OCI-LY7 (cell line): ENCODE measurements around the gene CSTF2T. TPM values are rescaled to one million over a fixed set of nuclear protein-coding genes. Genes with fewer than 3 reads are reported as not detected.

ENCODE experiments used
- BruUV-seq: library from RNA; stranded (reverse); fragments of 400-500 nt; replicated peaks from 2 replicates; lab custom pipeline; 2021; lab: Mats Ljungman, UMichigan
- CTCF ChIA-PET: fragments of 300-600 bp; sonication (Branson Sonifier 250); formaldehyde crosslinking; loops from one replicate; lab custom pipeline; 2022; ENCODE audit warnings: antibody characterized with exemption; ENCODE audit not compliant: unreplicated experiment; lab: Charles Lee
- POLR2A ChIA-PET: fragments of 300-600 bp; sonication (Branson Sonifier 250); formaldehyde crosslinking; loops from one replicate; lab custom pipeline; 2022; ENCODE audit warnings: antibody characterized with exemption; lab: Charles Lee
- DNase-seq: peaks from one replicate; pipeline ENCODE4 v3.0.0-alpha.2; 2015; ENCODE audit warnings: low spot score
- H2AFZ ChIP-seq: fragments of 200-600 bp; sonication (generic), shearing (Covaris generic); 2 replicates; pipeline ENCODE4 v1.6.1; 2014; ENCODE audit warnings: mild to moderate bottlenecking, antibody characterized with exemption, low read length, moderate library complexity
- H3K27ac ChIP-seq: fragments of 200-600 bp; sonication (generic); 2 replicates; pipeline ENCODE4 v1.5.1; 2014; ENCODE audit warnings: mixed run types, low read depth, mild to moderate bottlenecking, moderate library complexity, low read length, inconsistent platforms; ENCODE audit not compliant: poor library complexity, severe bottlenecking
- H3K36me3 ChIP-seq: fragments of 200-600 bp; sonication (generic); 2 replicates; pipeline ENCODE4 v1.6.1; 2014; ENCODE audit warnings: mild to moderate bottlenecking, antibody characterized with exemption, low read length, moderate library complexity, mixed read lengths; ENCODE audit not compliant: insufficient read depth
- H3K4me1 ChIP-seq: fragments of 200-600 bp; sonication (generic); 2 replicates; pipeline ENCODE4 v1.5.1; 2014; ENCODE audit warnings: mild to moderate bottlenecking, low read length; ENCODE audit not compliant: insufficient read depth, poor library complexity, severe bottlenecking
- H3K4me2 ChIP-seq: fragments of 200-600 bp; sonication (generic); 2 replicates; pipeline ENCODE4 v1.6.1; 2014; ENCODE audit warnings: mild to moderate bottlenecking, low read length
- H3K4me3 ChIP-seq: fragments of 200-600 bp; sonication (generic); 2 replicates; pipeline ENCODE4 v1.5.1; 2014; ENCODE audit warnings: mild to moderate bottlenecking, low read depth, low read length; ENCODE audit not compliant: poor library complexity, severe bottlenecking
- H3K79me2 ChIP-seq: fragments of 200-600 bp; sonication (generic); 2 replicates; pipeline ENCODE4 v1.6.1; 2016; ENCODE audit warnings: low read depth, mild to moderate bottlenecking, low read length, moderate library complexity, mixed read lengths; ENCODE audit not compliant: insufficient read depth
- H3K9me2 ChIP-seq: fragments of 200-600 bp; sonication (generic); 2 replicates; pipeline ENCODE4 v1.6.1; 2016; ENCODE audit warnings: mild to moderate bottlenecking, low read length, mixed read lengths; ENCODE audit not compliant: insufficient read depth
- H3K9me3 ChIP-seq: fragments of 200-600 bp; sonication (generic); 2 replicates; pipeline ENCODE4 v1.6.1; 2014; ENCODE audit warnings: mild to moderate bottlenecking, mixed run types, low read length, mixed read lengths
- H4K20me1 ChIP-seq: fragments of 200-600 bp; sonication (generic); 2 replicates; pipeline ENCODE4 v1.6.1; 2014; ENCODE audit warnings: mild to moderate bottlenecking, antibody characterized with exemption, low read length, moderate library complexity, mixed read lengths; ENCODE audit not compliant: insufficient read depth
- CTCF ChIP-seq: fragments of 200-600 bp; sonication (generic); conservative IDR thresholded peaks from 2 replicates; pipeline ENCODE4 v1.5.1; 2014; ENCODE audit warnings: mild to moderate bottlenecking, antibody characterized with exemption, low read length, moderate library complexity, mixed read lengths
- EZH2phosphoT487 ChIP-seq: fragments of 200-600 bp; sonication (generic); IDR thresholded peaks from 2 replicates; pipeline ENCODE4 v1.6.1; 2018; ENCODE audit warnings: low read depth, borderline replicate concordance, mild to moderate bottlenecking, mixed run types, antibody characterized with exemption, low read length, moderate library complexity, mixed read lengths
- intact Hi-C: fragments of 100-400 bp; cut with micrococcal nuclease; formaldehyde crosslinking; loops from one replicate; pipeline ENCODE4 v1.10.0; 2022; ENCODE audit not compliant: unreplicated experiment
- total RNA-seq, 2 experiments: library from RNA; depleted of rRNA in 1 of 2; stranded (reverse); fragments of >200 nt in 1 of 2; shearing (Covaris generic) in 1 of 2; gene quantifications; 2 replicates each; pipeline ENCODE4 v1.2.3, GENCODE V29; 2014 to 2022

The CSTF2T gene
- total RNA-seq, 2 experiments from 2014 or later: 27.1 to 33.3 TPM

GRCh38 chr10:51744235-51745000 is 45.0 kb upstream of the CSTF2T start:
- Histone ChIP-seq H3K4me1 (no peaks in the 10 kb centered on the region), H3K9me2 (no peaks in the 10 kb centered on the region), H3K79me2 (no peaks in the 10 kb centered on the region), H3K4me2 (no peak overlapping the region), H3K36me3 (no peaks in the 10 kb centered on the region), H3K9me3 (no peaks in the 10 kb centered on the region), H2AFZ (no peak overlapping the region), H4K20me1 (no peaks in the 10 kb centered on the region), H3K4me3 (no peak overlapping the region), H3K27ac (no peak overlapping the region)
- no peak for TF ChIP-seq CTCF
- TF ChIP-seq EZH2phosphoT487: no peak
- DNase-seq: no peak
- ChIA-PET CTCF (no interaction called here), POLR2A (interaction anchor here (0.7 to 1.5 kb wide), 3 partner anchors 16 to 556 kb away, joined by 3 to 4 read pairs (median 3); no protein-coding TSS in a partner anchor)
- no TSS peak for BruUV-seq
- intact Hi-C loops: no loop called here

- no peaks in the 10 kb centered on the region for H3K4me1 ChIP-seq
- no peaks in the 10 kb centered on the region for H3K36me3 ChIP-seq
- peak; percentile 12 for DNase-seq
- H3K79me2 ChIP-seq: no peaks in the 10 kb centered on the region
- TF ChIP-seq EZH2phosphoT487 (no peak), CTCF (no peak)
- no TSS peak for BruUV-seq
- H3K9me3 ChIP-seq: no peaks in the 10 kb centered on the region
- H3K9me2 ChIP-seq: no peaks in the 10 kb centered on the region
- H3K4me2 ChIP-seq: no peak overlapping the region
- CTCF ChIA-PET: no interaction called here
- H4K20me1 ChIP-seq: no peaks in the 10 kb centered on the region
- no peak overlapping the region for H3K4me3 ChIP-seq
- POLR2A ChIA-PET: interaction anchor here (0.6 to 0.9 kb wide), 2 partner anchors 557 to 1281 kb away, joined by 3 to 8 read pairs; no protein-coding TSS in a partner anchor
- H3K27ac ChIP-seq: no peak overlapping the region
- intact Hi-C loops: no loop called here
- no peak overlapping the region for H2AFZ ChIP-seq
Measured at GRCh38 chr10:51743146-51743545, 43.8 kb upstream of the CSTF2T start.

GRCh38 chr10:51733057-51733456 is 33.7 kb upstream of the CSTF2T start:
- no peaks in the 10 kb centered on the region for H3K9me2 ChIP-seq
- H3K4me1 ChIP-seq: no peaks in the 10 kb centered on the region
- H3K36me3 ChIP-seq: no peaks in the 10 kb centered on the region
- H3K9me3 ChIP-seq: no peaks in the 10 kb centered on the region
- ChIA-PET POLR2A (interaction anchor here (0.6 kb wide), 1 partner anchor 122 kb away, joined by 3 read pairs; no protein-coding TSS in a partner anchor), CTCF (no interaction called here)
- no peaks in the 10 kb centered on the region for H3K79me2 ChIP-seq
- H3K4me2 ChIP-seq: no peak overlapping the region
- TF ChIP-seq EZH2phosphoT487 (no peak), CTCF (no peak)
- H3K4me3 ChIP-seq: no peak overlapping the region
- no peak overlapping the region for H3K27ac ChIP-seq
- no peak for DNase-seq
- intact Hi-C loops: no loop called here
- no peak overlapping the region for H2AFZ ChIP-seq
- no peaks in the 10 kb centered on the region for H4K20me1 ChIP-seq
- BruUV-seq: no TSS peak
